GM18861 (cell line): ENCODE results near the gene SAMSN1.
A peak's percentile ranks its signal among the peaks of the same experiment; 100 is the strongest.
"Not testable (repeated sequence)": the region's sequence is repeated elsewhere in the genome, so short reads cannot be mapped to it uniquely, and the experiment has no call there.

Experiments
- ATAC-seq: cut with Tn5 transposase; IDR thresholded peaks from one replicate; pipeline ENCODE4 v1.9.1; 2021; ENCODE audit not compliant: unreplicated experiment

SAMSN1 gene

DNA sequence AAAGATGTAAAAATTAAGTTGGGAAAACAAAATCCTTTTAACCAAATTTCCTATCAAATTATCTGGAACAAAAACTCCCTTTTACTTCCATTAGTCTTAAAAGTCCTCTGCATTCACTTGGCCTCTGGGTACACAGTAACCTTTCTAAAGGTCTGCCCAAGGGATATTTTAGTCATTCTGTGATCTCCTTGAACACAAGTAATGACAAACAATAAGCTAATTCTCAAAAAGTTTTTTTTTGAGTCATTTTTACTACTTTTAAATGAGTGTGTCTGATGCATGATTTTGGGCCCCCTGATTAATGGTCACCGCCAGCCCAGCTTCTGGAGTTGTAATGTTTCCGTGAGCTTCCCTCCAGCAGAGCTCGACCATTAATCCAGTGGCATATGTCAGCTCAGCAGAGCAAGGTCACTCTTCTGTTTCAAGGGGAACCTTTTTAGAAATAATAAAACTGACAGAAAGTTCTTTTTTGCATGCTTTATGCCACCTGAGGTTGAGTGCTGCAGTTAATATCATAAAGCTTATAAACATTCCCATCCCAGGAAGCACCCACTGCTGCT is 14.3 kb downstream of the SAMSN1 start:
- ATAC-seq = no peak

DNA sequence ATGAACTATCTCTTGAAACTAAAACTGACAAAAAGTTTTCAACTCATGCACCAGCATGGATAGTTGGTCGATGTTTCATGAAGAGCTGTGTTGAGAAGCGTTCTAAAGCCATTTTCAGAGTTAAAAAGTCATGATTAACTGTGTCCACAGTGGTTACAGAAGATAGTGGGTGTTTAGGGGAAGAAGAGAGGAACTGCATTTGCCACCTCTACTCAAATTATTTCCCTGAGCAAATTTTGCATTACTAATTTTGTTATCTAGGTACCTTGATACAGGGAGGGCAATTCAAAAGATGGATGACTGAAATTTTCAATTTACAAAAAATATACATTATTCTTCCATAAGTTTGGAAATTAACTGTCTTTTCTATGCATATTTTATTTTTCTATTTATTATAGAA is 15.5 kb downstream of the SAMSN1 start:
- no peak for ATAC-seq

DNA sequence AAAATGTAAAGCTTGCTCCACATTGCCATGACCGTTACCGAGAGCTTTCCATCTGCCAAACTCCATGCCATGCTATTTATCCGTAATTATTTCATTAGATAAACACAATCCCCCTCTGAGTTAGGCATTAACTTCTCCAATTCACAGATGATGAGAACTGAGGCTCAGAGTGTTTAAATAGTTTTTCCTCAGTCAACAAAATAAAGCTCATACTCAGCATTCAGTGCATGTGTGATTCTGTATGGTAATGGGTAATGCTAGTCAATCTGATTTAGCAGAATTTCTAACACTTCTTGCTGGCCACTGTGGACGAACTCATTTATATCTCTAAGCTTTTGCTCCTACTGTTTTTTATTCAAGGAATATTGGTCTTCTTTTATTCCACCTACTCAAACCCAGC is 17.3 kb downstream of the SAMSN1 start:
- no peak for ATAC-seq

DNA sequence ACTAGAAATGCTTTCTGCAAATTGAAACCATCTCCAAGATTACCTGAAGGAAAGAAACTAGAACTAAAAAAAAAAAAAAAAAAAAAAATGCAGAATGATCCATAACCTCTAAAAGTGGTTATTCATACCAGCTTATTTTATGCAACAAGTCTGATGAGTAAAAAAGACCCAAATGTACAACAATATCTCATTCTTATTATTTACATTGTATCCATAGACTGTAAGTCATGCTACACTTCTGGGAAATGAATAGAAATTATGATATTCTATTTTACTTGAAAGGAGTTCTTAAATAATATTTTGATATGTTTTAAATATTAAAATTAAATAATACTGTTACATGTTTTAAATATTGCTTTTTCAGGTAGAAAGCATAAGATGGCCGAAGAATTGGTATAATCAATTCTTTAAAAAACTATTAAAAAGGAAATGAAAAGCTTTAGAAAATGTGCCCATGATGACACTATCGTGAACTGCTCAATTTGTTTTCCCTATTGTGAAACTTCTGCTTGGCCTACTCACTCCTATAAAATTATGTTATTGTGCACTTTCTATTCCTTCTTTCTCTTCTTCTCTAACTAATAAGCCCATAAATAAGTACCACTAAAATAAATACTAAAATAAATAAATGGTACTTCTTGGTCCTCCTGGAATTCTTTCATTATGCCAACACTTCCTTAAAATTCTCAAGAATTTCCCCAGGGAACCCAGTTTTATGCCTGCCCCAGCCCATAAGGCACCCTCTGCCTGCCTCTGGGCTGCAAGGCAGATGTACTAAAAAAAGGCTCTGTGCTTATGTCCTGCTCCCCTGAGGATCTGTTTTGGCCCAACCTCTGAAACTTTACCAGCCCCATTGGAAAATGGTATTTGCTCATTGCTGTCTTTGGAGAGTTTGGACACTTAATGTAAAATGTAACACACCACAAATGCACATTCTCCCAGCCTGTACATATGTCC is 18.1 kb downstream of the SAMSN1 start:
- no peak for ATAC-seq

DNA sequence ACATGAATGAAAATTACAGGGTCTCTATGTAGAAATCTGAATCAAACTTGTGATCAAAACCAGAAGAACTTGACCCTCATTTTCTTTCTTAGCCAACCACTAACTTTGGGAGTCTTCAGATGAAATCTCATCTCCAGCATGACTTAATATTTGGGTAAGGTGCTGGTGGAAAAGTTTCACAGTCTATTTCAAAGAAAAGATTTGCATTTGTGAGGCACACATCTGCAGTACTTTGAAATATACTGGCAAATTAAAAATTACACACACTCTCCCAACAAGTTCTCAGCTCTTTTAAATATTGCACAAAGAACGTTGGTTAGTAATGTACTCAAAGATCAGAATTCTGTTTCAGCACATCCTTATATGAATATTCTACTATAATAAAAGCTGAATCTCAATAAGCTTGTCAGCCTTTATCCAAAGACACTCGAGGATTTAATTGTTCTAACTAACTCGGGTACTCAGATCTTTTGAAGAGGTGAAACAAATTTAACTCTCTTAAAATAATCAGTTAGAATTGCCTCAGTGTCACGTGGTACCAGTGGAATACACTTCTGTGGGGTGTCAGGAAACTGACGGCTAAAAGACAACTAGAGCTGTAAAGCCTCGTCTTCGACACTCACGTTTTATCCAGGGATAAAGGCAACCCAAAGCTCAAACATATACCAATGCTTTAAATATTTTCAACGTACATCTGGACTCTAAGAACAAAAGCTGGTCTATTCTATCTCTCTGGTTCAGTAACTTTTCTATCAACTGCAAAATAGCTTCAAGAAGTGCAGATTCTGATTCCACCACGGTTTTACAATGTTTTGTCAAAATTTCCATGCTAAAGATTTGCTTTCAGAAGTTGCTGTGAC is 19.0 kb downstream of the SAMSN1 start:
- no peak for ATAC-seq

DNA sequence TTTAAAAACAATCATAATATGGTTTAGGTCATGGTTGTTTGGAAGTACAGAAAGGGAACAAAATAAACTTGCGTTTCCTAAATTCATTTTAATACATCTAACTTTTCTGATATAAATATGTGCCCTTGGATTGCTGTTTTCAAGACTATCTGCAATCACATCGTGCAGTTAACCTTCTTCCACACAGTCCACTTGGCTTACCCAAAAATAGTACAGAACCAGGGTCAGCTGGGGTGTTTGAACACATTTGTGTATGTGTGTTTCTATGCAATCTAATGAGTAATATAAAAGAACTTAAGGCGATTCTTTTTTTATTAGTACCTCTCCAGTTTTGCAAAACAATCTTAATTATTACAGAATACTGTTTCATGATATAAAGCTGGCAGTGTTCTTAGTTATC is 19.9 kb downstream of the SAMSN1 start:
- ATAC-seq = no peak

DNA sequence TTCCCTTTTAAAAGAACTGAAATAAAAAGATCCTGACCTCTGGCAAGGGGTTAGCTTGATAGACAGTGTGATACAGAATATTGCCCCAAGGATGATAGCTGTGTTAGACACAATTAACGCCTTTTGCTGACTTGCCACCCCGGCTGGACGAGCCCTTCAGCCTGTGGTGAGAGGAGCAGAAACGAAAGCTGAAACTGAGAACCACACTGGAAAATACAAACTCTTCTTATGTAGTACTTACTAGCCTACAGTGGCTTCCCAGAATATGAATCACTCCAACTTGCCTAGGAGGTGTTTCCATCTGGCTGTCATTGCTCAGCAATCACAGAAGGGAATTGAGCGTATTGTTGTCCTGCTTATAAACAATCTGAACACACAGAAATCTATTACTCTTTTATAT is 22.9 kb downstream of the SAMSN1 start:
- ATAC-seq = peak; percentile 80

DNA sequence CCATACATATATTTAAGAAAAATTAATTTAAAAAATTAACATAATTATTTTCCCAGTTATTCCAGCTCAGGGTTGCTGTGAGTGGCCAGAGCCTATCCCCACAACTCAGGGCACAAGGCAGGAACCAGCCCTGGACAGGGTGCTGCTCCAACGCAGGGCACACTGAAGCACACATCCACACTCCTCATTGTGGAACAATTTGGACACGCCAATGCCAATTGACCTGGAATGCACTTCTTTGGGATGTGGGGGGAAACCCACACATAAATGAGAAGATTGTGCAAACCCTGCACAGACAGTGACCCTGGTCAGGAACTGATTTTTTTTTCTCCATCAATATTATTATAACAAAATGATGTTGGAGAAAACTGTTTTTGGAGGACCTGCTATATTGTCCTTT is 23.4 kb downstream of the SAMSN1 start:
- ATAC-seq = no peak

DNA sequence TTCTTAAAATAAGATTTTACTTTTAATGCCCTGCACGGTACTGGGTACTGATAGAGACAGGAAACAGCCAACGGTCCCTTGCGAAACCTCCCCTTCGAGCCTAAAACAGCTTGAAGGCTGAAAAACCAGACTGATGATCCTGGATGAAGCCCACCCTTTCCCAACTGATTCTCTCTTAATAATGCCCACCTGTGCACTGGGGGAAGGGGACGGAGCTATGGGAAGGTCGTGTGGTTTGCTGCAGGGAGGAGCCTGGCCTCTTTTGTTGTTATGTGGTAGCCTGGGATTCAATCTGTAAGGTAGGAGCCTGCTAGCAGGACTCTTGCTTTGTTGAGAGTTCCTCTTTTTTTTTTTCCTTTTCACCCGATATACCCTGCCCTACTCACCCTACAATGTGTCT is 25.6 kb downstream of the SAMSN1 start:
- no peak for ATAC-seq

DNA sequence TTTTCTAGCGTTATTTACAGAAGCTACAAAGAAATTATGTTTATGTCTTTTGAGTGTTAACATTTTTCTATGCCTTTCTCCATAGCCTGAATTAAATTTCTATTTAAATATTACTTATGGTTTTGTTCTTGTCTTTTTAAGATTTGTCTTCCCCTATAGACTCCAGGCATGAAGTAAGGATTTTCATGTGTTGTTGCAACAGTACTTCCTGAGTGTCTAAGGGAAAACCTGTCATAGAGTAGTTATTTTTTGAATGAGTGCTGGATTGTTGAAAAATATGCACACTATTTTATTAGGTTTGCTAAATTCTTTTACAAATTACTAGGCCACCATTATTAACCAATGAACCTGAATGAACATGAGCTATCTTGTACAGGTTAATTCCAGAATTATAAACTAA is 27.1 kb downstream of the SAMSN1 start:
- ATAC-seq = no peak

DNA sequence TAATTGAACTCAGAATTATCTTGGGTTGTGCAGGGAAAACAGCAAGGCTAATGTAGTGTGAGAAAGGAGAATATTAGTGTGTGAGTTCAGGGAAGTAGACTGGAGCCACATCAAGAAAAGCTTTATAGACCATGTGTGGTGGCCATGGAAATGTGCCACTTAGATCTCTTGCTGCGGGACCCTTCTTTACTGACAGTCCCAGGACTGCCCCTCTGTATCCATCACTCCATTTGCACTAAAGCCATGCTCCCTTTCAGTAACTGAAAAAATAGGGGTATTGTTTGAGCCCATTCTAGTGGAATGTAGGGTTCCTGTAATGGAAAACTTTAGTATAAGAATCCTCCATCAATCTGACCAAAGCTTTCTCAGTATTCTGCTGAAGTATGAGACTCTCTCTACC is 32.3 kb downstream of the SAMSN1 start:
- ATAC-seq = no peak

DNA sequence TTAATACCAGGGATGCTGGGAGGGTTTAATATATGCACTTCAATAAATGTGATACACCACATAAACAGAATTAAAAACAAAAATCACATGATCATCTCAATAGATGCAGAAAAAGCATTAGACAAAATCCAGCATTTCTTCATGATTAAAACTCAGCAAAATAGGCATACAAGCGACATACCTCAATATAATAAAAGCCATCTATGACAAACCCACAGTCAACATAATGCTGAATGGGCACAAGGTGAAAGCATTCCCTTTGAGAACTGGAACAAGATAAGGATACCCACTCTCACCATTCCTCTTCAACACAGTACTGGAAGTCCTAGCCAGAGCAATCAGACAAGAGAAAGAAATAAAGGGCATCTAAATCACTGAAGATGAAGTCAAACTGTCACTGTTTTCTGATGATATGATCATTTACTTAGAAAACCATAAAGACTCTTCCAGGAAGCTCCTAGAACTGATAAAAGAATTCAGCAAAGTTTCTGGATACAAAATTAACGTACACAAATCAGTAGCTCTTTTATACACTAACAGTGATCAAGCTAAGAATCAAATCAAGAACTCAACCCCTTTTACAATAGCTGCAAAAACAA is 39.2 kb downstream of the SAMSN1 start:
- ATAC-seq = not testable (repeated sequence)

DNA sequence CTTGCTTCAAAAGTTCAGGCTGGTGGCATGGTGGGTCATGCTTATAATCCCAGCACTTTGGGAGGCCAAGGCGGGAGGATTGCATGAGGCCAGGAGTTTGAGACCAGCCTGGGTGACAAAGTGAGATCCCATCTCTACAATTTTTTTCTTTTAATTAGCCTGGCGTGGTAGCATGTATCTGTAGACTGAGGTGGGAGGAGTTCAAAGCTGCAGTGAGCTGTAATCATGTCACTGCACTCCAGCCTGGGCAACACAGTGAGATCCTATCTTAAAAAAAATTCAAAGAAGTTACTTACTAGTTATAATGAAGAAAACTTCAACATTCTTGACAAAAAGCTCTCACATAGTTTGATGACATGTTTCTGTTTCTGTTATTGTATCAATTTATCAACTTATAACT is 45.2 kb downstream of the SAMSN1 start:
- ATAC-seq = no peak

DNA sequence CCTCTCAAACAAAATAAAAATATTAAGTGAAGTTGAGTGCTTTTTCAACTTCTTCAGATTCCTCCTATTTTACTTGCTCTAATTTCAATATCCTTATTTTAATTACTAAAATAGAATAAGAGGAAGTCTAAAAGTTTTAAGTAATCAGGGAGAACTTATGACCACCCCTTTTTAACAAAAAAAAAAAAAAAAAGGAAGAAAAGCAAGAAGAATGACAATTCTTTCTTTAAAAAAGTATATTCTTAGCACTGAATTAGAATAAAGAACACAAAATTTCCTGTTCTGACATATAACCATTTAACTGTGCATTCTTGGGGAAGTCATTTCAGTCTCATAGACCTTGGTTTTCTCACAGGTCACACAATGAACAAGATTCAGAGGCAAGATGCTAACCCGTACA is 46.8 kb downstream of the SAMSN1 start:
- no peak for ATAC-seq

DNA sequence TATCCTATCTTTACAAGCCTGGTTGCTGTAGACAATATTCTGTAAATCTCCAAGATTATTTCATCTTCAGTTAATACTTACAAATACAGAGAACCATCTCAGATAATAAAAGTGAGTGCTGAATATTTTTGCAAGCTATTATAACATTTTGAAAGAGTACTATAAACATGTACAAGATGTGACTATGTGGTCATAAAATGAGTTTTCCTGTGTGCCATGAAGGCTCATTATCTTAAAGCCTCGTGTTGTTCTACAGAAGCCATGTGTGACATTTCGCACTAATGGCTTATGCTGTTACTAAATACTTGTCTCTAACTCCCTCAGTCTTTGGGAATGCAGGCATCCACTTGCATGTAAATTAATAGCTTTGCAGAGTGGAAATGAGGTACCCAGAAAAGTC is 48.3 kb downstream of the SAMSN1 start:
- ATAC-seq = no peak

DNA sequence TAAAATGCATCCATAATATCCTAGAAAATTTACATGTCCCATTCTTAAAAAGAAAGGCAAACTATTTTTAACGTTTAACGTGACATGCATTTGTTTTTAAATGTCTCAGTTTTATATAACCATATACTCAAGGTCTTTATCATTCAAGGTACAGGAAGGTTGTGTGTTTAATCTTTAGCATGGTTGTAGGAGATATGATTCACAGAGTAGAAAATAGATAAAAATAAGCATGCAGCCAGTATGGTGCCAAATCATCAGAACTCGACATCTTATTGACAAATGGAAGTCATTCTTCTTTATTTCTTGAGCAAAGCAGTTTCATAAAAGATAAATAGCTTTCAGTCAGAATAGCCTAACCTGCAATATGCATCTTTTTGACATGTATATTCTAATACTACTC is 51.0 kb downstream of the SAMSN1 start:
- ATAC-seq = no peak

DNA sequence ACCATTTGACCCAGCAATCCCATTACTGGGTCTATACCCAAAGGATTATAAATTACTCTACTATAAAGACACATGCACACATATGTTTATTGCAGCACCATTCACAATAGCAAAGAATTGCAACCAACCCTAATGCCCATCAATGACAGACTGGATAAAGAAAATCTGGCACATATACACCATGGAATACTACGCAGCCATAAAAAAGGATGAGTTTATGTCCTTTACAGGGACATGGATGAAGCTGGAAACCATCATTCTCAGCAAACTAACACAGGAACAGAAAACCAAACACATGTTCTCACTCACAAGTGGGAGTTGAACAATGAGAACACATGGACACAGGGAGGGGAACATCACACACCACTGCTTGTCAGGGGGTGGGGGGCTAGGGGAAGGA is 51.9 kb downstream of the SAMSN1 start:
- ATAC-seq = not testable (repeated sequence)

DNA sequence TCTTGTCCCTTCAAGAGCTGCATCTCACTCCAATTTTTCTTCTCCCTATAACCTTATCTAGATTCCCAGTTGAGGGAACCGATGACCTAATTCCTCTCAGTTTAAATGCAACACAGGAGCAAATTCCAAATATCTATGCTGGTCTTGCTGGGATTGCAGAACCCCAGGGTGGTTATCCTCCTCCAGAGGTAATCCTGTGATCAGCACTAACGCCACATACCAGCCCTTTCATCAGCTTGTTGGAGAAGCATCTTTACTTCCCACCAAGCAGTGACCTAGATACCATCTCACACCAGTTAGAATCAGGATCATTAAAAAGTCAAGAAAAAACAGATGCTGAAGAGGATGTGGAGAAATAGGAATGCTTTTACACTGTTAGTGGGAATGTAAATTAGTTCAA is 52.4 kb downstream of the SAMSN1 start:
- no peak for ATAC-seq

DNA sequence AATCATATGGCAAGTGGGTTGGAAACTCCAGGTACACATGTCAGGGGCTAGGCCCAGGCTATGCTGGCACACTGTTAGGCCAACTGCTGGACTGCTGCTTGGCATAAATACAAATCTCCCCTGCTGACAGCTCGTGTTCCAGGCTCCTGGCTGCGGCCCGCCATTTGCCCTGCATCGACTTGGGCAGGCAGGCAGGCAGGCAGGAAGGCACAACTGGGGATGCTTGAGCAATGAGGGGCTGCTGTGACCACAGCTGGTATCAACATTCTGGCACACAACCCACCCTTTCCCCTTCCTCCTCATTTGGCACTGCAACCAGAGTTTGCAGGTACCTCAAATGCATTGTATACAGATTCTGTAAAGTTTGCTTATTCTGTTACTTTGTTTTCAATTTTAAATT is 53.2 kb downstream of the SAMSN1 start:
- ATAC-seq = no peak

DNA sequence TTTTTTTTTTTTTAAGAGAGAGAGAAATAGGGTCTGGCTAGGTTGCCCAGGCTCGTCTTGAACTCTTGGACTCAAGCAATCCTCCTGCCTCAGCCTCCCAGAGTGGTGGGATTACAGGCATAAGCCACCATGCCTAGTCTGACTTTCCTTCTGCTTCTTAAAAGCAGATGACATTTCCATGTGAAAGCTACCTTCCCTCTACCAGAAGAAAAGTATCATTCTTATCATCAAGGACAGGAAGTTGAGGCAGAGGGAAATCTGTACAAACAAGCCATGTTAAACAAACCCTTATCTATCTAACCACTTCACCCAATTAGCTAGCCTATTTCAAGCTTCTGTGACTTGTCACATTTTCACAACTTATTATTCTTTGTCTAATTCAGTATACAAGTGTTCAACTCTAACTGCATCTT is 54.8 kb downstream of the SAMSN1 start:
- no peak for ATAC-seq

DNA sequence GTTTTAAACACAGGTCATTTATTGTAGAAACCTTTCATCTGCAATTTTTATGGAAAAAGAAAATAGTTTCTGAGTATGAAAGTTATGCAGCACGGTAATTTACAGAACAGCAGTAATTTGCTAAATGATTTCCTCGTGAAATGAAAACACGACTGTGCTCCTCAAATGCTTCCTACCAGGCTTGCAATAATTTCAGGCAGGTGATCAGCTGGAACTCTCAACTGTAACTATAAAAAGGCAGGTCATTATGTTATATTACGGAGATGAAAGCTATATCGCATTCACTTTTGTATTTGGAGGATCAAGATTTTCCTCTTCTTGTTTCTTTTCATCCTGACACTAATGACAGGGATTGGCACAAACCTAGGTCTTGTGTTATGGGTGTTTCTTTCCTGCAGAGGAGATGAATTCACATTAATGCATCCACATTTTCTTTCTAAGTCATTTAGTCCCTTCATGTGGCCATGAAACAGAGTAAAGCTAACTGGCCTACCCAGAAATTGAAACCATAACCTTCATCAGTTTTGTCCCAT is 57.4 kb downstream of the SAMSN1 start:
- no peak for ATAC-seq
